Measurements from ENCODE around the gene KCNC4.

- TF ChIP-seq SMC3 (IDR thresholded peaks at IDR 0.05; ENCODE audit: low read depth, low read length) (no peak), CTCF (conservative IDR thresholded peaks at IDR 0.05; ENCODE audit: low read depth, low read length) (no peak), RCOR1 (IDR thresholded peaks at IDR 0.05; ENCODE audit: insufficient replicate concordance, low read length) (no peak), ELK1 (IDR thresholded peaks at IDR 0.05; ENCODE audit: borderline replicate concordance, low read depth, low read length) (no peak), POLR2A (IDR thresholded peaks at IDR 0.05; ENCODE audit: low read depth, low read length) (no peak), RFX5 (IDR thresholded peaks at IDR 0.05; ENCODE audit: low read depth, low read length) (no peak), BHLHE40 (IDR thresholded peaks at IDR 0.05; ENCODE audit: low read depth, low read length) (no peak), MAFK (IDR thresholded peaks at IDR 0.05; ENCODE audit: low read depth, low read length) (no peak), FOS (IDR thresholded peaks at IDR 0.05; ENCODE audit: low read depth, low read length) (no peak), RAD21 (IDR thresholded peaks at IDR 0.05; ENCODE audit: low read length) (no peak), CEBPB (IDR thresholded peaks at IDR 0.05; ENCODE audit: low read depth, low read length) (no peak), MXI1 (IDR thresholded peaks at IDR 0.05; ENCODE audit: borderline replicate concordance, low read depth, low read length) (no peak), MAZ (IDR thresholded peaks at IDR 0.05; ENCODE audit: borderline replicate concordance, low read depth, low read length) (no peak)
These were observed 48.9 kb upstream of the KCNC4 start for GRCh38 chr1:110161165-110161564.
